HL-60 (cell line): ENCODE data around the gene FBXL7.

Experiments used
- DNase-seq, 2 experiments: peaks; one replicate each; pipeline ENCODE4 v3.0.0-alpha.2; 2010 to 2020; ENCODE audit warnings: low read depth in 1 of 2, low spot score in 1 of 2
- H3K27ac ChIP-seq: fragments of 250-450 bp; sonication (Bioruptor Pico); replicated peaks from 2 replicates; pipeline ENCODE4 v1.5.1; 2020; ENCODE audit warnings: mild to moderate bottlenecking, moderate library complexity
- H3K27me3 ChIP-seq: fragments of 250-450 bp; sonication (Bioruptor Pico); 2 replicates; pipeline ENCODE4 v1.5.1; 2021; ENCODE audit warnings: mild to moderate bottlenecking, moderate library complexity; ENCODE audit not compliant: insufficient read depth, poor library complexity, severe bottlenecking
- H3K4me3 ChIP-seq: replicated peaks from 2 replicates; pipeline ENCODE4 v1.5.1; 2011; ENCODE audit warnings: mild to moderate bottlenecking, control low read depth, low read length; ENCODE audit not compliant: insufficient read depth
- GABPA ChIP-seq: IDR thresholded peaks from 2 replicates; pipeline ENCODE4 v1.6.1; 2012; ENCODE audit warnings: low read depth
- POLR2AphosphoS5 ChIP-seq: IDR thresholded peaks from 2 replicates; pipeline ENCODE4 v1.6.1; 2012; ENCODE audit warnings: low read depth
- SPI1 ChIP-seq: IDR thresholded peaks from 2 replicates; pipeline ENCODE4 v1.6.1; 2012; ENCODE audit warnings: low read depth, mild to moderate bottlenecking, borderline replicate concordance
- TF ChIP-seq, protein P1 (sequence below): IDR thresholded peaks from 2 replicates; pipeline ENCODE4 v1.6.1; 2012; ENCODE audit warnings: low read depth; ENCODE audit not compliant: insufficient replicate concordance
- TF ChIP-seq, protein P2 (sequence below): IDR thresholded peaks from one replicate; pipeline ENCODE4 v1.5.1; 2011; ENCODE audit warnings: low read length, control low read depth, inconsistent platforms; ENCODE audit not compliant: insufficient read depth

Gene FBXL7

GRCh38 chr5:15645381-15646160 lies 145.6 kb downstream of the FBXL7 start:
- Histone ChIP-seq H3K4me3 (no peak overlapping the region), H3K27ac (no peak overlapping the region), H3K27me3 (no peaks in the 10 kb centered on the region)
- DNase-seq = no peak
- TF ChIP-seq GABPA (no peak), SPI1 (no peak)
- TF ChIP-seq, protein P1, sequence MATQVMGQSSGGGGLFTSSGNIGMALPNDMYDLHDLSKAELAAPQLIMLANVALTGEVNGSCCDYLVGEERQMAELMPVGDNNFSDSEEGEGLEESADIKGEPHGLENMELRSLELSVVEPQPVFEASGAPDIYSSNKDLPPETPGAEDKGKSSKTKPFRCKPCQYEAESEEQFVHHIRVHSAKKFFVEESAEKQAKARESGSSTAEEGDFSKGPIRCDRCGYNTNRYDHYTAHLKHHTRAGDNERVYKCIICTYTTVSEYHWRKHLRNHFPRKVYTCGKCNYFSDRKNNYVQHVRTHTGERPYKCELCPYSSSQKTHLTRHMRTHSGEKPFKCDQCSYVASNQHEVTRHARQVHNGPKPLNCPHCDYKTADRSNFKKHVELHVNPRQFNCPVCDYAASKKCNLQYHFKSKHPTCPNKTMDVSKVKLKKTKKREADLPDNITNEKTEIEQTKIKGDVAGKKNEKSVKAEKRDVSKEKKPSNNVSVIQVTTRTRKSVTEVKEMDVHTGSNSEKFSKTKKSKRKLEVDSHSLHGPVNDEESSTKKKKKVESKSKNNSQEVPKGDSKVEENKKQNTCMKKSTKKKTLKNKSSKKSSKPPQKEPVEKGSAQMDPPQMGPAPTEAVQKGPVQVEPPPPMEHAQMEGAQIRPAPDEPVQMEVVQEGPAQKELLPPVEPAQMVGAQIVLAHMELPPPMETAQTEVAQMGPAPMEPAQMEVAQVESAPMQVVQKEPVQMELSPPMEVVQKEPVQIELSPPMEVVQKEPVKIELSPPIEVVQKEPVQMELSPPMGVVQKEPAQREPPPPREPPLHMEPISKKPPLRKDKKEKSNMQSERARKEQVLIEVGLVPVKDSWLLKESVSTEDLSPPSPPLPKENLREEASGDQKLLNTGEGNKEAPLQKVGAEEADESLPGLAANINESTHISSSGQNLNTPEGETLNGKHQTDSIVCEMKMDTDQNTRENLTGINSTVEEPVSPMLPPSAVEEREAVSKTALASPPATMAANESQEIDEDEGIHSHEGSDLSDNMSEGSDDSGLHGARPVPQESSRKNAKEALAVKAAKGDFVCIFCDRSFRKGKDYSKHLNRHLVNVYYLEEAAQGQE = no peak

- H3K27me3 ChIP-seq = no peaks in the 10 kb centered on the region
- no peak overlapping the region for H3K4me3 ChIP-seq
- TF ChIP-seq, protein P2, sequence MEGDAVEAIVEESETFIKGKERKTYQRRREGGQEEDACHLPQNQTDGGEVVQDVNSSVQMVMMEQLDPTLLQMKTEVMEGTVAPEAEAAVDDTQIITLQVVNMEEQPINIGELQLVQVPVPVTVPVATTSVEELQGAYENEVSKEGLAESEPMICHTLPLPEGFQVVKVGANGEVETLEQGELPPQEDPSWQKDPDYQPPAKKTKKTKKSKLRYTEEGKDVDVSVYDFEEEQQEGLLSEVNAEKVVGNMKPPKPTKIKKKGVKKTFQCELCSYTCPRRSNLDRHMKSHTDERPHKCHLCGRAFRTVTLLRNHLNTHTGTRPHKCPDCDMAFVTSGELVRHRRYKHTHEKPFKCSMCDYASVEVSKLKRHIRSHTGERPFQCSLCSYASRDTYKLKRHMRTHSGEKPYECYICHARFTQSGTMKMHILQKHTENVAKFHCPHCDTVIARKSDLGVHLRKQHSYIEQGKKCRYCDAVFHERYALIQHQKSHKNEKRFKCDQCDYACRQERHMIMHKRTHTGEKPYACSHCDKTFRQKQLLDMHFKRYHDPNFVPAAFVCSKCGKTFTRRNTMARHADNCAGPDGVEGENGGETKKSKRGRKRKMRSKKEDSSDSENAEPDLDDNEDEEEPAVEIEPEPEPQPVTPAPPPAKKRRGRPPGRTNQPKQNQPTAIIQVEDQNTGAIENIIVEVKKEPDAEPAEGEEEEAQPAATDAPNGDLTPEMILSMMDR = no peak
- TF ChIP-seq, protein P1 = no peak
- TF ChIP-seq SPI1 (no peak), POLR2AphosphoS5 (no peak), GABPA (no peak)
- no peak for DNase-seq
- no peak overlapping the region for H3K27ac ChIP-seq
Measured at GRCh38 chr5:15646371-15646770, 146.4 kb downstream of the FBXL7 start.

- H3K27me3 ChIP-seq = no peaks in the 10 kb centered on the region
- H3K4me3 ChIP-seq = no peak overlapping the region
- TF ChIP-seq, protein P2 = no peak
- TF ChIP-seq, protein P1 = no peak
- TF ChIP-seq GABPA (no peak), SPI1 (no peak), POLR2AphosphoS5 (no peak)
- no peak overlapping the region for H3K27ac ChIP-seq
- no peak for DNase-seq
Measured at GRCh38 chr5:15647251-15647650, 147.3 kb downstream of the FBXL7 start.
